ENCODE results near the gene OXA1L.
"Not testable (repeated sequence)": the region's sequence is repeated elsewhere in the genome, so short reads cannot be mapped to it uniquely, and the experiment has no call there.

The OXA1L gene

GRCh38 chr14:22766457-22767322 is at the start of gene OXA1L:
TSS of gene OXA1L (plus strand) at chr14:22766688. CDS start at chr14:22766702, 14 bp downstream.
- Mint-ChIP-seq H3K4me1 (peaks cover 35% of the 10 kb centered on the region), H3K27me3 (no peaks in the 10 kb centered on the region), H3K27ac (peak within 1 kb of the TSS; percentile 99), H3K9me3 (peaks cover 4% of the 10 kb centered on the region), H3K36me3 (ENCODE audit: low read depth) (peaks cover 68% of the 10 kb centered on the region), H3K4me3 (peak within 1 kb of the TSS; percentile 95)
- ATAC-seq (peak; percentile 85), DNase-seq (peak; percentile 92)

- no peaks in the 10 kb centered on the region for H3K36me3 Mint-ChIP-seq (ENCODE audit: low read depth)
- H3K4me3 Mint-ChIP-seq = no peak overlapping the region
- H3K27ac Mint-ChIP-seq = no peak overlapping the region
- DNase-seq (peak; percentile 5), ATAC-seq (no peak)
- H3K9me3 Mint-ChIP-seq = peaks cover 4% of the 10 kb centered on the region
- H3K4me1 Mint-ChIP-seq = peaks cover 21% of the 10 kb centered on the region
- H3K27me3 Mint-ChIP-seq = peaks cover 3% of the 10 kb centered on the region
Observed at GRCh38 chr14:22718091-22718490, 48.4 kb upstream of the OXA1L start.

- H3K9me3 Mint-ChIP-seq = peaks cover 4% of the 10 kb centered on the region
- H3K4me1 Mint-ChIP-seq = peaks cover 10% of the 10 kb centered on the region
- H3K4me3 Mint-ChIP-seq = no peak overlapping the region
- H3K27me3 Mint-ChIP-seq = peaks cover 3% of the 10 kb centered on the region
- no peak for DNase-seq
- no peak for ATAC-seq
- H3K36me3 Mint-ChIP-seq (ENCODE audit: low read depth) = no peaks in the 10 kb centered on the region
- no peak overlapping the region for H3K27ac Mint-ChIP-seq
Observed at GRCh38 chr14:22721213-22721612, 45.3 kb upstream of the OXA1L start.

GRCh38 chr14:22723815-22724214 is 42.7 kb upstream of the OXA1L start:
- no peak for ATAC-seq

GRCh38 chr14:22724847-22725246 is 41.6 kb upstream of the OXA1L start:
- not testable (repeated sequence) for H3K4me3 Mint-ChIP-seq; DNase-seq; H3K9me3 Mint-ChIP-seq; H3K27ac Mint-ChIP-seq; H3K27me3 Mint-ChIP-seq; H3K36me3 Mint-ChIP-seq (ENCODE audit: low read depth); H3K4me1 Mint-ChIP-seq; ATAC-seq

More at GRCh38 chr14:22723815-22724214, 42.7 kb upstream of the OXA1L start:
- Mint-ChIP-seq H3K36me3 (ENCODE audit: low read depth) (no peaks in the 10 kb centered on the region), H3K27ac (no peak overlapping the region), H3K9me3 (peaks cover 4% of the 10 kb centered on the region), H3K4me3 (no peak overlapping the region), H3K4me1 (no peaks in the 10 kb centered on the region), H3K27me3 (peaks cover 3% of the 10 kb centered on the region)
- no peak for DNase-seq

GRCh38 chr14:22725374-22725773 is 41.1 kb upstream of the OXA1L start:
- DNase-seq; H3K27me3 Mint-ChIP-seq; H3K4me1 Mint-ChIP-seq; ATAC-seq; H3K4me3 Mint-ChIP-seq; H3K9me3 Mint-ChIP-seq; H3K27ac Mint-ChIP-seq; H3K36me3 Mint-ChIP-seq (ENCODE audit: low read depth): not testable (repeated sequence)

GRCh38 chr14:22726012-22726411 is 40.5 kb upstream of the OXA1L start:
- ATAC-seq = no peak
- Mint-ChIP-seq H3K27ac (no peak overlapping the region), H3K36me3 (ENCODE audit: low read depth) (no peaks in the 10 kb centered on the region), H3K27me3 (peaks cover 3% of the 10 kb centered on the region), H3K4me3 (no peak overlapping the region), H3K9me3 (peaks cover 4% of the 10 kb centered on the region), H3K4me1 (no peaks in the 10 kb centered on the region)
- DNase-seq = no peak

- not testable (repeated sequence) for H3K4me1 Mint-ChIP-seq; H3K36me3 Mint-ChIP-seq (ENCODE audit: low read depth); DNase-seq; H3K9me3 Mint-ChIP-seq; H3K27me3 Mint-ChIP-seq; H3K27ac Mint-ChIP-seq; ATAC-seq; H3K4me3 Mint-ChIP-seq
Observed at GRCh38 chr14:22732062-22732461, 34.4 kb upstream of the OXA1L start.

- no peak overlapping the region for H3K4me3 Mint-ChIP-seq
- ATAC-seq (no peak), DNase-seq (no peak)
- no peaks in the 10 kb centered on the region for H3K9me3 Mint-ChIP-seq
- H3K27me3 Mint-ChIP-seq = peaks cover 5% of the 10 kb centered on the region
- H3K27ac Mint-ChIP-seq = no peak overlapping the region
- peaks cover 9% of the 10 kb centered on the region for H3K4me1 Mint-ChIP-seq
- no peaks in the 10 kb centered on the region for H3K36me3 Mint-ChIP-seq (ENCODE audit: low read depth)
Observed at GRCh38 chr14:22733829-22734228, 32.7 kb upstream of the OXA1L start.

GRCh38 chr14:22735096-22735495 is 31.4 kb upstream of the OXA1L start:
- no peaks in the 10 kb centered on the region for H3K9me3 Mint-ChIP-seq
- H3K27me3 Mint-ChIP-seq = peaks cover 5% of the 10 kb centered on the region
- peaks cover 10% of the 10 kb centered on the region for H3K4me1 Mint-ChIP-seq
- DNase-seq (no peak), ATAC-seq (no peak)
- no peaks in the 10 kb centered on the region for H3K36me3 Mint-ChIP-seq (ENCODE audit: low read depth)
- H3K27ac Mint-ChIP-seq = no peak overlapping the region
- no peak overlapping the region for H3K4me3 Mint-ChIP-seq

- not testable (repeated sequence) for H3K27me3 Mint-ChIP-seq; DNase-seq; H3K4me3 Mint-ChIP-seq; H3K9me3 Mint-ChIP-seq; H3K27ac Mint-ChIP-seq; H3K36me3 Mint-ChIP-seq (ENCODE audit: low read depth); ATAC-seq
- H3K4me1 Mint-ChIP-seq = peaks cover 10% of the 10 kb centered on the region
Observed at GRCh38 chr14:22736384-22736783, 30.1 kb upstream of the OXA1L start.

- DNase-seq (peak; percentile 29), ATAC-seq (peak; percentile 98)
- Mint-ChIP-seq H3K4me1 (peaks cover 10% of the 10 kb centered on the region), H3K27me3 (peaks cover 7% of the 10 kb centered on the region), H3K27ac (peak overlapping the region; percentile 57), H3K9me3 (no peaks in the 10 kb centered on the region), H3K4me3 (no peak overlapping the region), H3K36me3 (ENCODE audit: low read depth) (no peaks in the 10 kb centered on the region)
Observed at GRCh38 chr14:22737052-22737451, 29.4 kb upstream of the OXA1L start.

GRCh38 chr14:22739423-22739822 is 27.1 kb upstream of the OXA1L start:
- Mint-ChIP-seq H3K36me3 (ENCODE audit: low read depth) (no peaks in the 10 kb centered on the region), H3K4me1 (peaks cover 10% of the 10 kb centered on the region), H3K27ac (no peak overlapping the region), H3K4me3 (no peak overlapping the region), H3K27me3 (peaks cover 7% of the 10 kb centered on the region), H3K9me3 (no peaks in the 10 kb centered on the region)
- ATAC-seq = no peak
- no peak for DNase-seq

GRCh38 chr14:22740020-22740419 is 26.5 kb upstream of the OXA1L start:
- peaks cover 10% of the 10 kb centered on the region for H3K4me1 Mint-ChIP-seq
- H3K4me3 Mint-ChIP-seq = no peak overlapping the region
- H3K27ac Mint-ChIP-seq = no peak overlapping the region
- no peak for DNase-seq
- no peak for ATAC-seq
- peaks cover 7% of the 10 kb centered on the region for H3K27me3 Mint-ChIP-seq
- H3K36me3 Mint-ChIP-seq (ENCODE audit: low read depth) = no peaks in the 10 kb centered on the region
- no peaks in the 10 kb centered on the region for H3K9me3 Mint-ChIP-seq

- DNase-seq (no peak), ATAC-seq (no peak)
- H3K27me3 Mint-ChIP-seq = peaks cover 11% of the 10 kb centered on the region
- no peaks in the 10 kb centered on the region for H3K9me3 Mint-ChIP-seq
- peaks cover 8% of the 10 kb centered on the region for H3K4me1 Mint-ChIP-seq
- no peak overlapping the region for H3K4me3 Mint-ChIP-seq
- H3K36me3 Mint-ChIP-seq (ENCODE audit: low read depth) = no peaks in the 10 kb centered on the region
- H3K27ac Mint-ChIP-seq = no peak overlapping the region
Observed at GRCh38 chr14:22747769-22748168, 18.7 kb upstream of the OXA1L start.

Data from activated naive CD8-positive, alpha-beta T cell treated with anti-CD3 and anti-CD28 coated beads, Interleukin-2, amount 50 U/mL, for 24 hours (primary cell).